HG02973 (cell line): ENCODE data around the gene BEND3.
"Not testable (repeated sequence)": the region's sequence is repeated elsewhere in the genome, so short reads cannot be mapped to it uniquely, and the experiment has no call there.

Experiments used
- ATAC-seq: cut with Tn5 transposase; IDR thresholded peaks from one replicate; pipeline ENCODE4 v1.9.1; 2021; ENCODE audit warnings: moderate library complexity; ENCODE audit not compliant: unreplicated experiment

BEND3 gene

GRCh38 chr6:107114926-107115694 lies at the start of gene BEND3:
BEND3 (minus strand) TSS chr6:107115515; CDS start chr6:107099285, 16,230 bp downstream.
- ATAC-seq = peak; percentile 24

GRCh38 chr6:107164299-107164698 lies 49.0 kb upstream of the BEND3 start:
- ATAC-seq = not testable (repeated sequence)

GRCh38 chr6:107161521-107161920 lies 46.2 kb upstream of the BEND3 start:
- ATAC-seq = no peak

GRCh38 chr6:107156617-107157016 lies 41.3 kb upstream of the BEND3 start:
- no peak for ATAC-seq

- no peak for ATAC-seq
These were observed 39.5 kb upstream of the BEND3 start for GRCh38 chr6:107154801-107155160.

GRCh38 chr6:107154131-107154800 lies 39.0 kb upstream of the BEND3 start:
- ATAC-seq = no peak

- no peak for ATAC-seq
These were observed 37.5 kb upstream of the BEND3 start for GRCh38 chr6:107152638-107153430.

GRCh38 chr6:107144666-107145065 lies 29.4 kb upstream of the BEND3 start:
- no peak for ATAC-seq

- ATAC-seq = no peak
These were observed 28.7 kb upstream of the BEND3 start for GRCh38 chr6:107144014-107144413.

GRCh38 chr6:107140581-107140980 lies 25.3 kb upstream of the BEND3 start:
- no peak for ATAC-seq

- ATAC-seq = not testable (repeated sequence)
These were observed 21.0 kb upstream of the BEND3 start for GRCh38 chr6:107136324-107136723.

GRCh38 chr6:107135048-107135680 lies 19.8 kb upstream of the BEND3 start:
- not testable (repeated sequence) for ATAC-seq

GRCh38 chr6:107132330-107132954 lies 17.1 kb upstream of the BEND3 start:
- ATAC-seq = no peak

- no peak for ATAC-seq
These were observed 14.1 kb upstream of the BEND3 start for GRCh38 chr6:107129370-107129925.

- no peak for ATAC-seq
These were observed 13.3 kb upstream of the BEND3 start for GRCh38 chr6:107128577-107128976.

- ATAC-seq = no peak
These were observed 12.9 kb upstream of the BEND3 start for GRCh38 chr6:107128175-107128574.

- no peak for ATAC-seq
These were observed 10.5 kb upstream of the BEND3 start for GRCh38 chr6:107125771-107126170.

GRCh38 chr6:107124934-107125348 lies 9.6 kb upstream of the BEND3 start:
- peak; percentile 53 for ATAC-seq

- ATAC-seq = no peak
These were observed 8.2 kb upstream of the BEND3 start for GRCh38 chr6:107123501-107123900.

GRCh38 chr6:107122748-107123147 lies 7.4 kb upstream of the BEND3 start:
- ATAC-seq = no peak
